GM13976 (cell line): ENCODE measurements around the gene GLIS1.

Experiments used
- DNase-seq: peaks from one replicate; pipeline ENCODE4 v3.0.0; 2012; ENCODE audit warnings: low spot score
- CTCF ChIP-seq: IDR thresholded peaks from 2 replicates; pipeline ENCODE4 v1.5.1; 2012; ENCODE audit warnings: borderline replicate concordance, mild to moderate bottlenecking; ENCODE audit not compliant: insufficient read depth; ENCODE audit errors: extremely low read depth, missing control alignments, control extremely low read depth
- in situ Hi-C: fragments of 300-500 bp; cut with MboI; formaldehyde crosslinking; loops from one replicate; pipeline ENCODE4 v1.12.0; 2022; ENCODE audit warnings: low sequenced_read_pairs, mixed read lengths, inconsistent platforms; ENCODE audit not compliant: unreplicated experiment

The GLIS1 gene

GRCh38 chr1:53678938-53679825, 59.8 kb downstream of the GLIS1 start:
- no peak for DNase-seq
- in situ Hi-C loops, result loop anchor here (25.0 kb wide), 1 partner anchor 192 kb away; no protein-coding TSS in a partner anchor
- no peak for TF ChIP-seq CTCF

DNA sequence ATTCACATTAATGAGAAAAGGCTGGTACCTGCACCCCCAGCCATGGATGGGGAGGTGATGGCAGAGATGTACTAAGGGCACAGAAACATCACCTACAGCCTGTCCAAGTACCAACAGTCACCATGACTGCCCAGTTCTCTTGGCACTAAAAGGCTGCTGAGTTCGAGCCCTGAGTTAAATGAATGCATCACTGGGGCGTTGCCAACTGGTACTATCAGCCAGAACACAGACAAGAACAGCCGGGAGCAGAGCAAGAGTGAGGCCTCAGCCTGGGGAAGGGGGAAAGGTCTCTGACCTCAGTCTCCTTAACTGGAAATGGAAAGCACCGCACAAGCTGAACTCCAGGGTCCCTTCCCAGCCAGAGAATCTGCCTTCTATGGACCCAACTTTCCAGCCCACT, 60.5 kb downstream of the GLIS1 start:
- DNase-seq, result no peak
- in situ Hi-C loops, result loop anchor here (25.0 kb wide), 1 partner anchor 191 kb away; no protein-coding TSS in a partner anchor
- no peak for TF ChIP-seq CTCF

DNA sequence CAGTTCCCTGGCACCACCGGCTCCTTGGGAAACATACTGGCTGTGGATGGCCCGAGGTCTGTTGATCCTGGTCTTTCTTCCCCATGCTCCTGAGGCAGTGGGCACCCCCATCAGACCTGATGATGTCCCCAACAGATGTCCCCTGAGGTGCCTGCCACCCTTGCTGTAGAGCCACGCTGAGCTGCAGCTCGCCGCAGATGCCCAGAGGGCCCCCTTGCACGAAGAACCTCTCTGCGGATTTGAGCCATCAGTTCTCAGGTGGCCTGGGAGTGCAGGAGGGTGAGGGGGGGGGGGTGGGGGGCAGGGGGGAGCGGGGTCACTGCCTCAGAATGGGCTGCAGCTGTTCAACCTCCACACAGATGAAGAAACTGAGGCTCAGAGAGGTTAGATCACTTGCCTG, 60.9 kb downstream of the GLIS1 start:
- no peak for DNase-seq
- in situ Hi-C loops, result loop anchor here (25.0 kb wide), 1 partner anchor 191 kb away; no protein-coding TSS in a partner anchor
- TF ChIP-seq CTCF, result no peak

- no peak for TF ChIP-seq CTCF
- DNase-seq, result no peak
- in situ Hi-C loops, result loop anchor here (25.0 kb wide), 1 partner anchor 190 kb away; no protein-coding TSS in a partner anchor
These were observed 61.5 kb downstream of the GLIS1 start for GRCh38 chr1:53677486-53677885.

GRCh38 chr1:53672785-53673184, 66.2 kb downstream of the GLIS1 start:
- DNase-seq, result no peak
- in situ Hi-C loops, result no loop called here
- no peak for TF ChIP-seq CTCF

- in situ Hi-C loops, result no loop called here
- DNase-seq, result no peak
- no peak for TF ChIP-seq CTCF
These were observed 66.7 kb downstream of the GLIS1 start for GRCh38 chr1:53672243-53672642.
